ENCODE results near the gene CDH26.

CDH26 gene

DNA sequence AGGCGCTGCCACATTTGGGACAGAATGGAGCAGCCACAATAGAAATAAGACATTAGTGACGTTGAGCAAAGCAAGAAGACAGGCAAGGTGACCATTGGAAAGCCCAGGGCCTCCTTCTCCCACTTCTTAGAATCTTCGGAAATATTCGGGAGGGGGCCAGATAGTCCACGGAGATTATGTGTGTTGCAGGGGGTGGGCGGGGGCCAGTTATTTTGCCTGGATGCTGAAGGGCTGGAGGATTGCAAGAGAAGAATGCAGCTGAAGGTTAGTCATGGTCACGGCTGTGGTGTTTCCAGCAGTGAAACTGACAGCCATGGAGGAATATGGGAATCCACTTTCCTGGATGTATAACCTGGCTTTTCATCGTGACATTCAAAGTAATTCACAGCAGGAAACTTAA, 88.6 kb downstream of the CDH26 start:
- no peak for DNase-seq (ENCODE audit: low read depth)

DNA sequence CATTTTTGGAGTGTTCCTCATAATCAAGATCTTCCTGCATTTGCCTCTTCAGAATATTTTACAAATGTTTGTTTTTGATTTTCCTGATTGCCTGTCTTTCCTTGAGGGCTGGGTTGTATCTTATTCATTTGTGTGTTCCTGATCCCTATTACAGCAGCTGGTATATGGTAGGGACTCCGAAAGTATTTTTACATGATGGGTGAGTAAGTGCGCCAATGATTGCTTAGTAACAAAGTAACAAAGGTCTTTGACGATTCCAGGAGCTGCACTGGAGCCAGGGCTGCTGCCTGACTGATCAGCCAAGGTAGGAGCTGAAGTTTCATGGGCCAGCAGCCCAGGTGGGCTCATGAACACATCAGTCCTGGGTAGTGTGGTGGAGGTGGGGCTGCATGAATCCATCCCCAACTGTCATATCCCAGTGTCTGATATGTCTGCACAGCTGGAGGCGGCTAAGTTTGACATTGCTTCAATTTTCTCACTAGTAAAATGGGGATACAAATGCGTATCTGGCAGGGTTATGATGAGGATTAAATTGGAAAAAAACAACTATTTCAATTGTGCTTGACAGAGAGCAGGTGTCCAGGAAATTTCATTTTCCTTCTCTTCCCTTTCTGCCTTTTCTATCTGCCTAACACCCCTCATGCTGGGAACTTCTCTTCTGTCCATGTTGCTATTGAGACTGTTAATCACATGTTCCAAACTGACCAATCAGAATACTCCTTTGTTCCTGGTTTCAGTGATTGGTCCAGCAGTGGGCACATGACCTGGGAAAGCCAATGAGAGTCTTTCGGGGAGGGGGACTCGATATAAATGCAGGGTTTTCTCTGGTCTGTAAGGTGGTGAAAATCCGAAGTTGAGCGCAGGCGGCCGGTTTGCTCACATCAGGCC, 90.7 kb downstream of the CDH26 start:
- no peak for DNase-seq (ENCODE audit: low read depth)

DNA sequence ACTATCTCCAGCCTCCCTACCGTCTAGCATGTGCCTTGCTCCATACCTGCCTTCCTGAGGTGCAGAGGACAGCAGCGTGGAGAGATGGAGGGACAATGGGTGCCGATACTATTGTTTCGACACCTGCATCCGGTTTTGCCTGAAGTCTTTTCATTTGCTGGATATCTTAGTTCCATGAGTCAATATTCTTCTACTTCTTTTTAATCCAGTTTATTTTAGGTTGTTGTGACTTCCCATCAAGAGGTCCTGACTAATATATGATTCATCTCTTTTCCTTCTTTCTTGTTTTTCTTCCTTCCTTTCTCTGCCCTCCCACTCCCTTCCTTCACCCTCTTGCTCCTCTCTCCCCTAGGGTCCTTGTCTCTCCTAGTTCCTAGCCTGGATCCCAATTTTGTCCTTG, 91.4 kb downstream of the CDH26 start:
- no peak for DNase-seq (ENCODE audit: low read depth)

GRCh38 chr20:60050193-60050947, 92.1 kb downstream of the CDH26 start:
- DNase-seq (ENCODE audit: low read depth) = no peak

DNA sequence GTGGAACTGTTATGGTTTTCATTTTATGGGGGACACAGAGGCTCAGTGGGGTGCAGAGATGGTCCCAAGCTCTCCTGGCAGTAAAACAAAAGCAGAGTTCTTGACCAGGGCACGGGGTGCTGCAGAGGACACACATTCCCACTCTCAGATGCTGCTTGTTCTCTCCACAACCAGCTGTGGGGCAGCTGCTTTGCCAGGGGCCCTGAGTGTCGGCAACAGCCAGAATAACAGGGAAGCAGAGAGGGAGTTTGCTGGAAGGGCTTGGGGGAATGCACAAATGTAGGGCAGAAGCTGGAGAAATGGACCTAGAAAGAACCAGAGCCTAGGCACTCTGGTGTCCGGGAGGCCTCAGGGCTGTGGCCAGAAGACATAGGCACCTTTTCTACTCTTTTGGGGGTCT, 93.7 kb downstream of the CDH26 start:
- no peak for DNase-seq (ENCODE audit: low read depth)

DNA sequence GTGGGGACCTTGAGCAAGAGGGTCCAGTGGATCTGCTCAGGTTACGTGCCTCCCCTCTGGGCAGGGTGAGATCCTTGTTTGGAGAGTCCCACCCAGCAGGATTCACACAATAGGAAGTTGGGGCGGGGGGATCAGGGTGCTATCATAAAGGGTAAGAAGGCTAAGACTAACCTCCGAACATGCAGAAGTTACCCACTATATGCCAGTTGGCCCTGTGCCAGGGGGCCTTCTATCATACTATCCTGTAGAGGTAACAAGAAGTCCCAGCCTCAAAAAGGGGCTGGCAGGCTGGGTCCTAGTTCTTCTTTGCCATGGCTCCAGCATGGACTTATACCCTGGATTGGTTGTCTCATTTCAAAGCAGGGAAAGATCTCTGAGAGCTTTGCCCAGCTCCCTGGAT, 94.1 kb downstream of the CDH26 start:
- no peak for DNase-seq (ENCODE audit: low read depth)

- no peak for DNase-seq (ENCODE audit: low read depth)
Observed at GRCh38 chr20:60053125-60053817, 95.0 kb downstream of the CDH26 start.

- DNase-seq (ENCODE audit: low read depth) = no peak
Observed at GRCh38 chr20:60053818-60054190, 95.6 kb downstream of the CDH26 start.

DNA sequence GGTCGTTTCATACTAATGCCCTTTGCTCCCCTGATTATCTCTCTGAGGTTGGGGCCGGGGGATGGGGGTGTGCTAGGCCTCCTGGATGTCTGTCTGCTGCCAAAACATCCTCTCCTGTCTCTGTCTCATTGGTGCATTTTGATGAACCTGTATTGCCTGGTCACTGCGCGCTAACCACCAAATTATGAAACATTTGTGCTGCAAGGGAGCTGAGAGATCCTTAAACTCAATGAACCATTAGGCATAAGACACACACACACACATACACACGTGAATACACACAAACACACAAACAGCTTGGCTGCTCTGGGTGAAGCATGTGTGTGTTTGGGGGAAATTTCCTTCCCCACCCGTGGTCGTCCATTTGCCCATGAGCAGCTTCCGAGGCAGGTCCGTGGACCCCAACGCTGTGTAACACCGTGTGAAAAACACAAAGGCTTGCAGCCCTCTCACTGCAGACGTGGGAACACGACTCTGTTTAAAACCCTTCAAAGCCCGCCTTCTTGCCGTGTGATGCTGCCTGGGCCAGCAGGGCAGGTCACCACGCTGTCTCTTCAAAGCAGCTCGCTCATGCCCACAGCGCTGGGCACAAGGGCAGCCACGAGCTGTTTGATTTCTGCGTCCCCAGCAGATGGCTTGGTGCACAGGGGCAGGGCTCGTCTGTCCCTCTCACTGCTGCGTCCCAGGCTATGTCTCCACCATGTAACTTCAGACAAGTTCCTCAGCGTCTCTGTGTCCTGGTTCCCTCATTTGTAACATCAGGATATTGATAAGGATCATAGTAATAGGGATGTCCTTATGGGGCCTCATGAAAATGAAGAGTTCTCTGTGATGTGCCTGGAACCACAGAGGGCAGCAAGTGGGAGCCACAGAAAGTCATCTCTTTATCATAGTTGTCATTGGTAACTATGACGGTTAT, 96.8 kb downstream of the CDH26 start:
- DNase-seq (ENCODE audit: low read depth) = no peak

GRCh38 chr20:60055740-60056139, 97.5 kb downstream of the CDH26 start:
- DNase-seq (ENCODE audit: low read depth) = no peak

DNA sequence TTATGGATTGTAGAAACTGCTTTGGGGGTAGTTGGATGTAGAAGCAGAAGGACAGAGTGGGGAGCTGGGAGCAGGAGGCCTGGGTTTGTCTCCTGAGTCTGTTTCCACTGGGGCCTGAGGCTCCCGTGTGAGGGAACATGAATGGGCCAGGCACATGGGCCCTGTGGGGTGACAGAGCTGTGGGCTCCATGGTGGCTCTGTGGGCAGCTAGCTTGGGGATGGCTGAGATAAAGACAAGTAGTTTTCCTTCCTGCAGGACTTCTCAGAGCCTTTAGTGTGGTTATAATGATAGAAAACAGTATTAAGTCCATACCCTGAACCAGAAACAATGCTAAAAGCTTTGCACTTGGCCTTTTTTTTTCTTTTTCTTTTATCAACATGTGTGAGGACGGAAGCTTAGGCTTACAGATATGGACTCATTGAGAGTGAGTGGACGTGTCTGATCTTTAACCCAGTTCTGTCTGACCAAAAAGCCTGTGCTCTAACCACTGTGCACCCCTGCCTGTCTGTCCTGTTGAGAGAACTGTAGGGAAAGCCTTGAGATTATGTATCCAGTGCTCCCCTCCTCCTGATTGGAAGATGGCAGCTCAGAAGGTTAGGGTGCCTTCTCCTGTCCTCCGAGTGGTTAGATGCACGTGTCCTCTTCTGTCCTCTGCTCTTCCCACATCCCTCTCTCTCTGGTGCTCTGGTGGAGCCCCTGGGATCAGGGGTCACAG, 98.3 kb downstream of the CDH26 start:
- no peak for DNase-seq (ENCODE audit: low read depth)

- DNase-seq (ENCODE audit: low read depth) = no peak
Observed at GRCh38 chr20:60057123-60057865, 99.1 kb downstream of the CDH26 start.

- no peak for DNase-seq (ENCODE audit: low read depth)
Observed at GRCh38 chr20:60057866-60058807, 99.9 kb downstream of the CDH26 start.

DNA sequence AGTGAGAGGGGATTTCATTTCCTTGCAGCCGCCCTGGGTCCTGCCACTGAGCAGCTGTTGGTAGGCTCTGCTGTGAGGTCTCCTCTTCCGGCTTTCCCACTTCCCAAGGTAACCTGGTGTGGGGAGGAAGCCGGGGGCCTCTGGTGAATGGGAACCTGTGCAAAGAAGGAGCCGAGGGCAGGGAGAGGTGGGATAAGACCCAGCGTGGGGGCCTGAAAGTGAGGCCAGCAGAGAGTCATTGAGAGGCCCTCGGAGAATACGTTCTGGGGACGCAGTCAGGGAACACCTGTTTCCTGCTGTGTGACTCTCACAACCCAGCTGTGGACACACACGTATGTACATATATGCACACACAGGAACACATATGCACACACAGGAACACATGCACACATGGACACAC, 100.7 kb downstream of the CDH26 start:
- DNase-seq (ENCODE audit: low read depth) = no peak

GRCh38 chr20:60060006-60060557, 101.9 kb downstream of the CDH26 start:
- DNase-seq (ENCODE audit: low read depth) = no peak

- no peak for DNase-seq (ENCODE audit: low read depth)
Observed at GRCh38 chr20:60060593-60060992, 102.4 kb downstream of the CDH26 start.

GRCh38 chr20:60062431-60063047, 104.3 kb downstream of the CDH26 start:
- no peak for DNase-seq (ENCODE audit: low read depth)

- DNase-seq (ENCODE audit: low read depth) = peak; percentile 70
Observed at GRCh38 chr20:60063048-60063451, 104.8 kb downstream of the CDH26 start.
